Panc1 (cell line): ENCODE measurements around the gene BABAM2. TPM values are rescaled to one million over a fixed set of nuclear protein-coding genes. Genes with fewer than 3 reads are reported as not detected.

Experiments
- ATAC-seq: fragments of 200-7000 bp; cut with Tn5 transposase; 2 replicates; pipeline ENCODE4 v1.9.1; 2020; ENCODE audit warnings: mild to moderate bottlenecking, moderate library complexity
- BruUV-seq: library from RNA; stranded (reverse); fragments of 400-500 nt; replicated peaks from 2 replicates; lab custom pipeline; 2021; lab: Mats Ljungman, UMichigan
- CTCF ChIA-PET: fragments of 300-600 bp; sonication (Branson Sonifier 250); formaldehyde crosslinking; loops from one replicate; lab custom pipeline; 2022; ENCODE audit warnings: antibody characterized with exemption; lab: Charles Lee
- POLR2A ChIA-PET: fragments of 300-600 bp; sonication (Branson Sonifier 250); formaldehyde crosslinking; loops from one replicate; lab custom pipeline; 2022; ENCODE audit warnings: antibody characterized with exemption; lab: Charles Lee
- DNase-seq: peaks from one replicate; pipeline ENCODE4 v3.0.0-alpha.2; 2010; ENCODE audit warnings: low read depth, low spot score
- H3K27ac ChIP-seq: 2 replicates; pipeline ENCODE4 v1.5.1; 2011; ENCODE audit warnings: mild to moderate bottlenecking, low read length, inconsistent platforms
- H3K27me3 ChIP-seq: fragments of 200-500 bp; sonication (Bioruptor generic); 2 replicates; pipeline ENCODE4 v1.6.0; 2014; ENCODE audit warnings: low read length, inconsistent platforms; ENCODE audit not compliant: control insufficient read depth, insufficient read depth
- H3K36me3 ChIP-seq: fragments of 200-500 bp; sonication (Bioruptor generic); 2 replicates; pipeline ENCODE4 v1.5.1; 2014; ENCODE audit warnings: inconsistent platforms, mild to moderate bottlenecking, low read length, moderate library complexity; ENCODE audit not compliant: control insufficient read depth, insufficient read depth
- H3K4me1 ChIP-seq: 2 replicates; pipeline ENCODE4 v1.5.1; 2011; ENCODE audit warnings: inconsistent platforms, mild to moderate bottlenecking, low read length, moderate library complexity; ENCODE audit not compliant: control insufficient read depth, insufficient read depth
- H3K4me3 ChIP-seq, 2 experiments: 2 replicates each; pipeline ENCODE4 v1.5.1; 2011 to 2012; ENCODE audit warnings: low read depth in 2 of 2, low read length in 2 of 2, mild to moderate bottlenecking in 2 of 2, inconsistent platforms in 1 of 2, moderate library complexity in 1 of 2
- H3K9me3 ChIP-seq: fragments of 200-500 bp; sonication (Bioruptor generic); 2 replicates; pipeline ENCODE4 v1.5.1; 2014; ENCODE audit warnings: low read depth, mild to moderate bottlenecking, inconsistent platforms, low read length, moderate library complexity; ENCODE audit not compliant: control insufficient read depth, insufficient read depth
- CTCF ChIP-seq: fragments of 450-650 bp; IDR thresholded peaks from 2 replicates; pipeline ENCODE4 v1.5.1; 2017; ENCODE audit warnings: mild to moderate bottlenecking
- POLR2AphosphoS5 ChIP-seq: IDR thresholded peaks from 2 replicates; pipeline ENCODE4 v1.6.1; 2012; ENCODE audit warnings: mild to moderate bottlenecking, low read depth, low read length, moderate library complexity
- REST ChIP-seq, 2 experiments: IDR thresholded peaks; 2 replicates each; pipeline ENCODE4 v1.6.1; 2011 to 2012; ENCODE audit warnings: low read depth in 2 of 2, control low read depth in 1 of 2, low read length in 1 of 2, mild to moderate bottlenecking in 1 of 2, moderate library complexity in 1 of 2; ENCODE audit not compliant: insufficient read depth in 1 of 2
- SIN3A ChIP-seq: IDR thresholded peaks from 2 replicates; pipeline ENCODE4 v1.6.1; 2012; ENCODE audit warnings: low read depth, mild to moderate bottlenecking, low read length, moderate library complexity, borderline replicate concordance; ENCODE audit not compliant: insufficient read depth
- TCF7L2 ChIP-seq: IDR thresholded peaks from 2 replicates; pipeline ENCODE4 v1.6.1; 2011; ENCODE audit warnings: mild to moderate bottlenecking, low read depth, low read length, inconsistent platforms
- in situ Hi-C: cut with HindIII; loops from 2 replicates; pipeline ENCODE4 v1.10.0; 2016; ENCODE audit warnings: low sequenced_read_pairs, low pct_unique_long_range_greater_than_20kb
- intact Hi-C: fragments of 100-400 bp; cut with micrococcal nuclease; formaldehyde crosslinking; loops from one replicate; pipeline ENCODE4 v1.10.0; 2022; ENCODE audit not compliant: unreplicated experiment
- total RNA-seq: library from RNA; stranded (reverse); gene quantifications from one replicate; pipeline ENCODE4 v1.2.1, GENCODE V29; 2021; ENCODE audit not compliant: unreplicated experiment

Gene BABAM2
- total RNA-seq, 1 experiment from 2014 or later = 31.2 TPM

- BruUV-seq = no TSS peak
- in situ Hi-C loops (no loop called here), intact Hi-C loops (no loop called here)
- Histone ChIP-seq H3K4me3 (no peak overlapping the region), H3K27ac (no peak overlapping the region), H3K36me3 (no peaks in the 10 kb centered on the region), H3K27me3 (no peaks in the 10 kb centered on the region), H3K9me3 (no peaks in the 10 kb centered on the region), H3K4me1 (no peaks in the 10 kb centered on the region)
- DNase-seq (no peak), ATAC-seq (no peak)
- POLR2A ChIA-PET = no interaction called here
- CTCF ChIA-PET = no interaction called here
- TF ChIP-seq REST (IDR thresholded peaks at IDR 0.05; ENCODE audit: insufficient read depth in 1 of 2, low read depth in 2 of 2, low read length in 1 of 2) = no peak
- no peak for TF ChIP-seq SIN3A
- TF ChIP-seq POLR2AphosphoS5 = no peak
- TF ChIP-seq TCF7L2 = no peak
- no peak for TF ChIP-seq CTCF
Measured at GRCh38 chr2:27901234-27901633, 10.7 kb downstream of the BABAM2 start.

GRCh38 chr2:27902098-27902497 is 11.6 kb downstream of the BABAM2 start:
- DNase-seq (no peak), ATAC-seq (no peak)
- no peaks in the 10 kb centered on the region for H3K36me3 ChIP-seq
- intact Hi-C loops (no loop called here), in situ Hi-C loops (no loop called here)
- H3K27me3 ChIP-seq = no peaks in the 10 kb centered on the region
- no peak overlapping the region for H3K27ac ChIP-seq
- H3K9me3 ChIP-seq = no peaks in the 10 kb centered on the region
- H3K4me3 ChIP-seq = no peak overlapping the region
- ChIA-PET POLR2A (no interaction called here), CTCF (no interaction called here)
- H3K4me1 ChIP-seq = no peaks in the 10 kb centered on the region
- TF ChIP-seq TCF7L2 = no peak
- no peak for TF ChIP-seq CTCF
- TF ChIP-seq REST (IDR thresholded peaks at IDR 0.05; ENCODE audit: insufficient read depth in 1 of 2, low read depth in 2 of 2, low read length in 1 of 2) = no peak
- no peak for TF ChIP-seq SIN3A
- TF ChIP-seq POLR2AphosphoS5 = no peak
- no TSS peak for BruUV-seq
